ENCODE measurements around the gene DGUOK. TPM values are rescaled to one million over a fixed set of nuclear protein-coding genes. Genes with fewer than 3 reads are reported as not detected.

Gene DGUOK
- total RNA-seq, 1 donor from 2014 or later = 52.3 TPM

GRCh38 chr2:73925033-73925704, 1.5 kb upstream of the DGUOK start:
- peak in 1 of 2 donors; percentile 58 for DNase-seq (ENCODE audit: extremely low spot score in 2 of 2)
- intact Hi-C loops (cut with DNase I) = no loop called here
- Histone ChIP-seq H3K4me1 (peaks cover 42% of the 10 kb centered on the region), H3K36me3 (no peaks in the 10 kb centered on the region), H3K27ac (no peak overlapping the region), H3K4me3 (no peak overlapping the region), H3K27me3 (no peaks in the 10 kb centered on the region), H3K9me3 (no peaks in the 10 kb centered on the region)
- no peak for TF ChIP-seq POLR2AphosphoS5 (IDR thresholded peaks at IDR 0.05; ENCODE audit: insufficient read depth in 1 of 2, low read depth in 1 of 2)
- no peak for TF ChIP-seq CTCF (IDR thresholded peaks at IDR 0.05)
- TF ChIP-seq POLR2A (IDR thresholded peaks at IDR 0.05) = no peak

GRCh38 chr2:73925853-73926492, 707 bp upstream of the DGUOK start:
- Histone ChIP-seq H3K27ac (peak overlapping the region; percentile 93), H3K9me3 (no peaks in the 10 kb centered on the region), H3K27me3 (no peaks in the 10 kb centered on the region), H3K4me1 (peaks cover 45% of the 10 kb centered on the region), H3K4me3 (peak overlapping the region; percentile 67 to 84), H3K36me3 (no peaks in the 10 kb centered on the region)
- peak; percentile 61 to 93 for DNase-seq (ENCODE audit: extremely low spot score in 2 of 2)
- TF ChIP-seq CTCF (IDR thresholded peaks at IDR 0.05) = no peak
- no peak for TF ChIP-seq POLR2A (IDR thresholded peaks at IDR 0.05)
- TF ChIP-seq POLR2AphosphoS5 (IDR thresholded peaks at IDR 0.05; ENCODE audit: insufficient read depth in 1 of 2, low read depth in 1 of 2) = no peak
- intact Hi-C loops (cut with DNase I) = no loop called here

- H3K36me3 ChIP-seq = no peaks in the 10 kb centered on the region
- H3K4me3 ChIP-seq = peak overlapping the region; percentile 67 to 84
- intact Hi-C loops (cut with DNase I) = no loop called here
- H3K27ac ChIP-seq = peak overlapping the region; percentile 93
- H3K9me3 ChIP-seq = no peaks in the 10 kb centered on the region
- TF ChIP-seq CTCF (IDR thresholded peaks at IDR 0.05) (no peak), POLR2A (IDR thresholded peaks at IDR 0.05) (no peak)
- no peaks in the 10 kb centered on the region for H3K27me3 ChIP-seq
- peaks cover 59% of the 10 kb centered on the region for H3K4me1 ChIP-seq
- DNase-seq (ENCODE audit: extremely low spot score in 2 of 2) = no peak
Observed at GRCh38 chr2:73927344-73927743, 664 bp downstream of the DGUOK start.

- no peaks in the 10 kb centered on the region for H3K36me3 ChIP-seq
- no peak overlapping the region for H3K27ac ChIP-seq
- no peak overlapping the region for H3K4me3 ChIP-seq
- no peaks in the 10 kb centered on the region for H3K9me3 ChIP-seq
- intact Hi-C loops (cut with DNase I) = no loop called here
- DNase-seq (ENCODE audit: extremely low spot score in 2 of 2) = peak in 1 of 2 donors; percentile 49
- H3K4me1 ChIP-seq = peaks cover 59% of the 10 kb centered on the region
- TF ChIP-seq POLR2A (IDR thresholded peaks at IDR 0.05) = no peak
- TF ChIP-seq POLR2AphosphoS5 (IDR thresholded peaks at IDR 0.05; ENCODE audit: insufficient read depth in 1 of 2, low read depth in 1 of 2) = no peak
- no peak for TF ChIP-seq CTCF (IDR thresholded peaks at IDR 0.05)
- H3K27me3 ChIP-seq = no peaks in the 10 kb centered on the region
Observed at GRCh38 chr2:73928963-73929347, 2.3 kb downstream of the DGUOK start.

GRCh38 chr2:73930386-73930785, 3.7 kb downstream of the DGUOK start:
- no peak overlapping the region for H3K27ac ChIP-seq

More at GRCh38 chr2:73930386-73930785, 3.7 kb downstream of the DGUOK start:
- Histone ChIP-seq H3K36me3 (no peaks in the 10 kb centered on the region), H3K4me3 (no peak overlapping the region), H3K9me3 (no peaks in the 10 kb centered on the region), H3K4me1 (peaks cover 58% of the 10 kb centered on the region), H3K27me3 (no peaks in the 10 kb centered on the region)
- peak in 1 of 2 donors; percentile 7 for DNase-seq (ENCODE audit: extremely low spot score in 2 of 2)
- TF ChIP-seq POLR2AphosphoS5 (IDR thresholded peaks at IDR 0.05; ENCODE audit: insufficient read depth in 1 of 2, low read depth in 1 of 2) (no peak), CTCF (IDR thresholded peaks at IDR 0.05) (no peak), POLR2A (IDR thresholded peaks at IDR 0.05) (no peak)
- intact Hi-C loops (cut with DNase I) = no loop called here
